Colonic mucosa (tissue), 4 donors: ENCODE measurements around the gene BTNL9. TPM values are rescaled to one million over a fixed set of nuclear protein-coding genes. Genes with fewer than 3 reads are reported as not detected.

Source experiments
- DNase-seq: peaks from one replicate; pipeline ENCODE4 v3.0.0-alpha.2; 2020
- H3K27ac ChIP-seq: fragments of 200-600 bp; one replicate; pipeline ENCODE4 v1.8.0; 2021
- H3K27me3 ChIP-seq: fragments of 200-600 bp; one replicate; pipeline ENCODE4 v1.8.0; 2021
- H3K36me3 ChIP-seq: fragments of 200-600 bp; one replicate; pipeline ENCODE4 v1.8.0; 2021
- H3K4me1 ChIP-seq: fragments of 200-600 bp; one replicate; pipeline ENCODE4 v1.8.0; 2021; ENCODE audit warnings: mild to moderate bottlenecking
- H3K4me3 ChIP-seq: fragments of 200-600 bp; one replicate; pipeline ENCODE4 v1.8.0; 2021
- H3K9ac ChIP-seq, 2 donors: one replicate each; pipeline ENCODE4 v1.7.0; 2013; ENCODE audit warnings: control low read depth in 2 of 2, low read depth in 2 of 2, low read length in 2 of 2
- H3K9me3 ChIP-seq: fragments of 200-600 bp; one replicate; pipeline ENCODE4 v1.8.0; 2021
- CTCF ChIP-seq: fragments of 200-600 bp; IDR thresholded peaks from one replicate; pipeline ENCODE4 v1.8.0; 2022; ENCODE audit warnings: antibody characterized with exemption, mild to moderate bottlenecking
- intact Hi-C: fragments of 100-400 bp; cut with DNase I; formaldehyde crosslinking; loops from one replicate; pipeline ENCODE4 v1.14.1; 2022
- total RNA-seq, 2 donors: library from RNA; stranded (reverse); fragmentation: NEBNext Ultra II Directional in 1 of 2; extraction: Animal tissue kit (Norgen Biotek cat#: 25700) in 1 of 2; gene quantifications; one replicate each; pipeline ENCODE4 v1.2.1, GENCODE V29; 2021
- donor health status: healthy.
- donor health status: DM: no; HTN: no; CAD: no.
- donor health status: DM: no; HTN: no; CAD: no.

BTNL9 gene
- total RNA-seq, 2 donors from 2014 or later = 2.8 to 5.3 TPM

DNA sequence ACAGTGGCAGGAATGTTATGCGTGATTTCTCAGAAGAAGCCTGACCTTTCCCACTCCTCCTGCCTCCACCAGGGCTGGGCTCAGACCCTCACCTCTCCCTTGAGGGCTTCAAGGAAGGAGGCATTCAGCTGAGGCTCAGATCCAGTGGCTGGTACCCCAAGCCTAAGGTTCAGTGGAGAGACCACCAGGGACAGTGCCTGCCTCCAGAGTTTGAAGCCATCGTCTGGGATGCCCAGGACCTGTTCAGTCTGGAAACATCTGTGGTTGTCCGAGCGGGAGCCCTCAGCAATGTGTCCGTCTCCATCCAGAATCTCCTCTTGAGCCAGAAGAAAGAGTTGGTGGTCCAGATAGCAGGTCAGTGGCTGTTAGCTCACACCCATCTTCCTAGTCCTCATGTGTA is 9.9 kb downstream of the BTNL9 start:
- H3K9ac ChIP-seq = no peak overlapping the region
- DNase-seq = no peak
- intact Hi-C loops = no loop called here
- no peak overlapping the region for H3K4me3 ChIP-seq
- H3K27me3 ChIP-seq = peaks cover 39% of the 10 kb centered on the region
- no peak for TF ChIP-seq CTCF
- no peak overlapping the region for H3K27ac ChIP-seq
- no peaks in the 10 kb centered on the region for H3K36me3 ChIP-seq
- H3K4me1 ChIP-seq = no peaks in the 10 kb centered on the region
- no peaks in the 10 kb centered on the region for H3K9me3 ChIP-seq

DNA sequence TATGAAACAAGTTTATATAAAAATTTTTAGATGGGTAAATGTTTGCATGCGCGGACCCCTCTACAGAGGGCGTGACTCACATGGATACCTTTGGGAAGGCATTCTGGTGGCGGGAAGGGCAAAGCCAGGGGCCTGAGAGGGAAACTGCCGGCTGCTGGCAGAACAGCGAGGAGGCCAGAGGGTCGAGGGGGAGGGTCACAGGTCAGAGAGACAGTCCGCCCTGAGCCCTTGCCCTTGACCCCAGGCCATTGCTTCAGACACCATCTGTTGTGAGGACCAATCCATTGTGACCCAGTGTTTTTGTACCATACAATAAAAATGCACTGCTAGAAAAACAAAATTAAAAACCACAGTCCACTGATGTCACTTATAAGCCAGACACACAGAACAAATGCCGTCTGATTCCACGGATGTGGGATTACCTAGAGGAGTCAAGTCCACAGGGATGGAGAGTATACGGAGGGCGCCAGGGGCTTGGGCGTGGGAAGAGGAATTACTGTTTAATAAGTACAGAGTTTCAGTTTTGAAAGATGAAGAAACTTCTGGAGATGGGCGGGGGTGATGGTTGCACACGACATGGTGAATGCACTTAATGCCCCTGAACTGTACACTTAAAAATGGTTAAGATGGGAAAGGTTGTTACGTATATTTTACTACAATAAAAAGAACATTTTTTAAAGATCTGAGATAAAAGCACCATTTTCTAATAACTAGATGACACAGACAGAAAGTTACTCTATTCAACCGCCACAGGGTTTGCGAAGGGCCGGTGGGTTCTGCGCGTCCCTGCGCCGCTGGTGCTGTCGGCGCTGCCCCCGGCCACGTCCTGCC is 12.0 kb downstream of the BTNL9 start:
- Histone ChIP-seq H3K36me3 (no peaks in the 10 kb centered on the region), H3K9ac (no peak overlapping the region), H3K9me3 (no peaks in the 10 kb centered on the region), H3K27ac (no peak overlapping the region), H3K27me3 (peaks cover 45% of the 10 kb centered on the region), H3K4me1 (no peaks in the 10 kb centered on the region), H3K4me3 (peak overlapping the region; percentile 59)
- intact Hi-C loops = no loop called here
- TF ChIP-seq CTCF = no peak
- DNase-seq = no peak

GRCh38 chr5:181052672-181053487 is 12.8 kb downstream of the BTNL9 start:
- no peak for TF ChIP-seq CTCF
- intact Hi-C loops = no loop called here
- H3K27ac ChIP-seq = no peak overlapping the region
- H3K4me1 ChIP-seq = no peaks in the 10 kb centered on the region
- no peaks in the 10 kb centered on the region for H3K36me3 ChIP-seq
- H3K27me3 ChIP-seq = peaks cover 50% of the 10 kb centered on the region
- no peaks in the 10 kb centered on the region for H3K9me3 ChIP-seq
- H3K4me3 ChIP-seq = peak overlapping the region; percentile 59
- H3K9ac ChIP-seq = no peak overlapping the region
- no peak for DNase-seq

- no peak overlapping the region for H3K27ac ChIP-seq
- intact Hi-C loops = no loop called here
- H3K9me3 ChIP-seq = no peaks in the 10 kb centered on the region
- H3K4me1 ChIP-seq = no peaks in the 10 kb centered on the region
- H3K4me3 ChIP-seq = peak overlapping the region; percentile 59
- H3K36me3 ChIP-seq = no peaks in the 10 kb centered on the region
- H3K9ac ChIP-seq = no peak overlapping the region
- no peak for TF ChIP-seq CTCF
- no peak for DNase-seq
- H3K27me3 ChIP-seq = peaks cover 48% of the 10 kb centered on the region
These were observed 13.5 kb downstream of the BTNL9 start for GRCh38 chr5:181053488-181054121.

DNA sequence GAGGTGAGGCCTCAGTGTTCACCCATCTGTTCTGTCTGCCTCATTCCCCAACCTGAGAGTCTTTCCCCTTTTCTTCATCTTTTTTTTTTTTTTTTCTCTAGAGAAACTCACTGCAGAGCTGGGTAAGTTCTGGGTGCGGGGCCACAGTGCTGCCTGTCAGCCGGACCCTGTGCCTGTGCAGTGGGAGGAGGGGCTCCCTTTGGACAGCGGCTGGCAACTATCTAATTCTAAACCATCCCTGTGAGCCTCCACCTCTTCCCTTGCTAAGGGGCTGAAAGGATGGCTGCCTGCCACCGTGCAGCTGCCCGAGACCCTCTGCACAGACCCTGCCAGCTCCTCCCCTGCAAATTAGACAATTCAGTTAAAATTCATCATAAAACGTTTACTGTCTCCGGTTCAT is 14.1 kb downstream of the BTNL9 start:
- Histone ChIP-seq H3K9me3 (no peaks in the 10 kb centered on the region), H3K27ac (no peak overlapping the region), H3K36me3 (no peaks in the 10 kb centered on the region), H3K9ac (no peak overlapping the region), H3K27me3 (peaks cover 53% of the 10 kb centered on the region), H3K4me3 (no peak overlapping the region), H3K4me1 (no peaks in the 10 kb centered on the region)
- intact Hi-C loops = no loop called here
- no peak for DNase-seq
- no peak for TF ChIP-seq CTCF
